Activated CD8-positive, alpha-beta memory T cell treated with anti-CD3 and anti-CD28 coated beads for 36 hours (primary cell): Measurements from ENCODE around the gene ESRP2. TPM values are rescaled to one million over a fixed set of nuclear protein-coding genes. Genes with fewer than 3 reads are reported as not detected.

Source experiments
- CTCF ChIA-PET: fragments of 350-600 bp; sonication (Branson Sonifier 250); formaldehyde crosslinking; loops from one replicate; lab custom pipeline; 2021; ENCODE audit warnings: antibody characterized with exemption; lab: Charles Lee
- POLR2A ChIA-PET: fragments of 350-600 bp; sonication (Branson Sonifier 250); formaldehyde crosslinking; loops from one replicate; lab custom pipeline; 2021; ENCODE audit warnings: antibody characterized with exemption; lab: Charles Lee
- total RNA-seq, 2 experiments: library from RNA; stranded (reverse); gene quantifications; one replicate each; pipeline ENCODE4 v1.2.3, GENCODE V29; 2021

The ESRP2 gene
- total RNA-seq, 2 experiments from 2014 or later, result 0.27 to 0.48 TPM

GRCh38 chr16:68247932-68248331 lies 12.0 kb upstream of the ESRP2 start:
- POLR2A ChIA-PET, result interaction anchor here (0.6 kb wide), 1 partner anchor 16 kb away, joined by 3 read pairs; the partner anchor contains the start of gene SLC7A6
- CTCF ChIA-PET, result interaction anchor here (1.8 kb wide), 1 partner anchor 14 kb away, joined by 7 read pairs; no protein-coding TSS in a partner anchor

DNA sequence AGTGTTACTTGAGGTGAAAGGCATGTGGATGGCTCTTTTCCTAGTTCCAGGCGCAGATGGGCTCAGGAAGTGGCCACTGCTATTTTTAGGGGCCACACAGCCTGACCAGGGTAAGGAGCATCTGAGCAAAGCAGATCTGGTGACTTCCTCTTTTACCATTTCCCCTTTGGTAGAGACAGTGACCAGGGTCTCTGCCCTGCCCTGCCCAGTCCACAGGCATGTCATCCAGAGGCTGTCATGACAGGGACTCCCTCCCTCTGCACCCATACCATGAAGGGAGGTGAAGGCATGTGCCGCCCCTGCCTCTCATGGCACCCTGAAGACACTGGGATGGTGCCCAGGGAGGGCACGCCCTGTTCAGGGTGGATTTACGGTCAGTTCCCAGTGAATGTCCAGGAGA lies 11.5 kb upstream of the ESRP2 start:
- ChIA-PET POLR2A (no interaction called here), CTCF (no interaction called here)

GRCh38 chr16:68246666-68247065 lies 10.7 kb upstream of the ESRP2 start:
- ChIA-PET CTCF (interaction anchor here (3.7 kb wide), 1 partner anchor 16 kb away, joined by 34 read pairs; the partner anchor contains the start of gene SLC7A6), POLR2A (no interaction called here)

- ChIA-PET POLR2A (interaction anchor here (0.5 to 1.9 kb wide), 3 partner anchors 18 to 204 kb away, joined by 3 to 10 read pairs (median 4); partner anchors contain the start of gene SLC7A6), CTCF (interaction anchor here (1.0 to 3.7 kb wide), 3 partner anchors 17 to 65 kb away, joined by 3 to 34 read pairs (median 4); partner anchors contain the start of genes PRMT7, SLC7A6 and SLC7A6OS)
Measured at GRCh38 chr16:68246121-68246520, 10.2 kb upstream of the ESRP2 start.

GRCh38 chr16:68244903-68245853 lies 9.3 kb upstream of the ESRP2 start, which contains the start of gene PLA2G15:
Gene PLA2G15 (plus strand): TSS chr16:68245373. CDS start chr16:68245427, 54 bp downstream.
- CTCF ChIA-PET, result interaction anchor here (0.5 to 3.7 kb wide), 10 partner anchors 15 to 1293 kb away, joined by 3 to 34 read pairs (median 4); partner anchors contain the start of genes PRMT7, SLC7A6 and SLC7A6OS
- POLR2A ChIA-PET, result interaction anchor here (0.5 to 1.9 kb wide), 6 partner anchors 19 to 205 kb away, joined by 3 to 10 read pairs (median 6); partner anchors contain the start of genes SLC7A6 and SMPD3

DNA sequence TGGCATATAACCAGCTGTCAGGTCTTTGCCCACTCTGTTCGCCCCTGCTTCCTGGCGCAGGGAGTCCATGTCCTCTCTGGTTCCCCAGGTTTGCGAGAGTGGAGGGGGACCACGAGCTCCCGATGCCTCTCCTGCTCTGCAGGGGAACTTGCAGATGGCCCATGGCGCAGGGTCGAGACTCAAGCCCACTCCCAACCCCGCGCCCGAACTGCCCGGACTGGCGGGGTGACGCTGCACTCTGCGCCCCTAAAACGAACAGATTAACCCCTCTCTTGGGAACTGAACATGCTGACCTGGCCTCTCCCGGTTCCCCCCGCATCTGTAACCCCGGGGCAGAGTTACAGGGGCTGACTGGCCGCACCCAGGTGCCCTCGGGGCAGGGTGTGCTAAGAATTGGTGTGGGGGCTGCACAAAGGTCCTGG lies 8.6 kb upstream of the ESRP2 start:
- POLR2A ChIA-PET, result interaction anchor here (0.6 to 1.9 kb wide), 4 partner anchors 19 to 204 kb away, joined by 6 to 10 read pairs (median 8); partner anchors contain the start of genes SLC7A6 and SMPD3
- CTCF ChIA-PET, result interaction anchor here (0.5 to 3.7 kb wide), 9 partner anchors 15 to 1293 kb away, joined by 3 to 34 read pairs (median 4); partner anchors contain the start of gene SLC7A6

- ChIA-PET CTCF (interaction anchor here (0.7 to 3.7 kb wide), 4 partner anchors 13 to 87 kb away, joined by 4 to 34 read pairs (median 6); partner anchors contain the start of gene SLC7A6), POLR2A (interaction anchor here (0.6 kb wide), 1 partner anchor 93 kb away, joined by 8 read pairs; no protein-coding TSS in a partner anchor)
Measured at GRCh38 chr16:68242926-68243858, 7.3 kb upstream of the ESRP2 start.

DNA sequence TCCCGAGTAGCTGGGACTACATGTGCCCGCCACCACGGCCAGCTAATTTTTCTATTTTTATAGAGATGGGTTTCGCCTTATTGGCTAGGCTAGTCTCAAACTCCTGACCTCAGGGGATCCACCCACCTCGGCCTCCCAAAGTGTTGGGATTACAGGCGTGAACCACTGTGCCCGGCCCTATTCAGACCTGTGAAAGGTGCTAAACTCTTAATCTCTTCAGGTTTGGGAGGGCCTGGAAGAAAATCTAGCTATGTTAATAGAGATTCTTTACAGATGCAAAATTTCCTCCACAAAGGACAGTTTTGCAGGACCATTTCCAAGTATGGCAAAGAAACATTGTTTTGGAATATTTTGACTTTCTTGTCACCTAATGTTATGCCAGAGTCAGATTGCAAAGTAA lies 6.2 kb upstream of the ESRP2 start:
- ChIA-PET POLR2A (interaction anchor here (0.6 kb wide), 1 partner anchor 86 kb away, joined by 4 read pairs; no protein-coding TSS in a partner anchor), CTCF (interaction anchor here (0.8 to 0.9 kb wide), 2 partner anchors 19 to 22 kb away, joined by 3 to 4 read pairs; partner anchors contain the start of gene SLC7A6)

GRCh38 chr16:68238029-68238345 lies 2.1 kb upstream of the ESRP2 start:
- CTCF ChIA-PET, result interaction anchor here (1.3 to 2.7 kb wide), 2 partner anchors 10 to 26 kb away, joined by 5 to 13 read pairs; partner anchors contain the start of gene SLC7A6
- POLR2A ChIA-PET, result interaction anchor here (0.9 kb wide), 1 partner anchor 52 kb away, joined by 3 read pairs; no protein-coding TSS in a partner anchor

DNA sequence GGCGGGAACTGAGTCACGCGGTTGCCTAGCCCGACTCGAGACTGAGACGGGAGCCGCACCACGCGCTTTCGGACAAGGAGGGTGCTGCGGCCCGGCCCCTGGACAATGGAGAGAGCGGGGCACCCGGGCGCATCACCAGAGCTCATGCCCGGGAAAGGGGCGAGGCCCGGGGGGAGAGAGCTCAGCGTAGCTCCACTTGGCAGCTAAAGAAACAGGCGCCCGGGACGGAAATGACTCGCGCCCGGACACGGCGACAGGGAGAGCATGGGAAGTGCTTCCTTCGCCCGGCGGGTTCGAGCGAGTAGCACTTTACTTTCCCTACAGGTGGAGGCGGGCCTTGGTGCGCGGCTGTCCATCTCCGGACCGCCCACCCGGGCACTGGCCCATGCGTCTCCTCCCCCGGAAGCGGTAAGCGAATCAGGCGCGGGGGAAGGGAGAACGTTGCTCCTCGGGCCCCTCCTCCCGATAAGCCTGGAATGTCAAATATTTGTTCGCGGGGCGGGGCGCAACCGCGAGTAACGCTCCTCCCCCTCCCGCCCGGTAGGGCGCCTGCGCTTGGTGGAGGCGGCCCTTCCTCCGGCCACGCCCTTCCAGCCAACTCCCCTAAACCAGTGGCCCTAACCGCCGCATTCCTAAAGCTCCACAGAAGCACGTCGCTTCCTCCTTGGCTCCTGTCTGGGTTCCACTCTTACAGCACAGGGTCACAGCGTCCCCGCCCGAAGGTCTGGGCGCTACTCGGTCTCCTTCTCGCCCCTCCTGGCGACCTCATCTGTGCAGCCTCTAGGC lies 1.5 kb upstream of the ESRP2 start:
- CTCF ChIA-PET, result interaction anchor here (0.6 to 2.7 kb wide), 8 partner anchors 9 to 176 kb away, joined by 3 to 13 read pairs (median 4); partner anchors contain the start of gene SLC7A6

GRCh38 chr16:68236826-68237242 lies 907 bp upstream of the ESRP2 start:
- ChIA-PET CTCF (interaction anchor here (0.6 to 2.7 kb wide), 8 partner anchors 9 to 231 kb away, joined by 3 to 13 read pairs (median 3); partner anchors contain the start of gene SLC7A6), POLR2A (interaction anchor here (1.0 to 1.3 kb wide), 2 partner anchors 27 to 152 kb away, joined by 3 to 4 read pairs; partner anchors contain the start of gene SLC7A6)

More for the DNA sequence above, 1.5 kb upstream of the ESRP2 start:
- POLR2A ChIA-PET, result interaction anchor here (0.9 to 1.3 kb wide), 2 partner anchors 27 to 51 kb away, joined by 3 to 4 read pairs; partner anchors contain the start of gene SLC7A6

DNA sequence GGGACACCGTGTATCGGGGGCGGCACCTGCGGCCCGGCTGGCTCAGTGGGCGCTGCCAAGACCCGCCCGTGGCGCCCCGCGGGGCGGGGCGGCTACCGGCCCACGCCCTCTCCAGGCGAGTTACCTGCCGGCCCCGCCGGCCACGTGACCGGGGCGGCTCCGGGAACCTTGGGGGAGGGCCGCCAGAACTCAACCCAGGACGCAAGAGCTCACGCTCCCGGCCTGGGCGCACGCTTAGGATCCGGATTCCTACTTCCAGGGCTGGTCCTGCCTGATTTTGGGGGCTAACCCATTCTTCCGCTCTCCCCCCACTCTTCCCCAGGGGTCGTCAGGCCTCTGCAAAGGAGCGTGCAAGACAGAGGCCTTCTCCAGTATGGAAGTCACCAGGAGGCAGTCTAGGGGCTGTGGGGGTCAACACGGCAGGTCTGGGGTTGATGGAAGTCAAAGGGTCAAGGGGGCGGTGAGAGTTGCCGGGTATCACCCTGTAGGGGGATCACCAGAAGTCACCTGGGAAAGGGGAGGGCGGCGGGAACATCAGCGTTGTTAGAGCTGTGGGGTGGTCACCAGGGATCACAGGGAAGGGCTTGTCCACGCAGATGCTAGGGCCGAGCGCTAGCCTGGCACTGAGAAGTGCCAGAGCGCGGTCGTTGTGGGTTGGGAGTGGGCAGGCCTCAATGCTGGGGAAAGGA lies 354 bp upstream of the ESRP2 start:
- POLR2A ChIA-PET, result interaction anchor here (1.0 to 1.3 kb wide), 2 partner anchors 28 to 152 kb away, joined by 3 to 4 read pairs; partner anchors contain the start of gene SLC7A6
- CTCF ChIA-PET, result interaction anchor here (0.8 to 2.7 kb wide), 5 partner anchors 8 to 231 kb away, joined by 3 to 13 read pairs (median 4); partner anchors contain the start of gene SLC7A6

GRCh38 chr16:68235108-68235886 lies 630 bp downstream of the ESRP2 start:
- CTCF ChIA-PET, result interaction anchor here (1.0 to 2.7 kb wide), 4 partner anchors 26 to 230 kb away, joined by 3 to 13 read pairs (median 4); partner anchors contain the start of gene SLC7A6
- POLR2A ChIA-PET, result no interaction called here

DNA sequence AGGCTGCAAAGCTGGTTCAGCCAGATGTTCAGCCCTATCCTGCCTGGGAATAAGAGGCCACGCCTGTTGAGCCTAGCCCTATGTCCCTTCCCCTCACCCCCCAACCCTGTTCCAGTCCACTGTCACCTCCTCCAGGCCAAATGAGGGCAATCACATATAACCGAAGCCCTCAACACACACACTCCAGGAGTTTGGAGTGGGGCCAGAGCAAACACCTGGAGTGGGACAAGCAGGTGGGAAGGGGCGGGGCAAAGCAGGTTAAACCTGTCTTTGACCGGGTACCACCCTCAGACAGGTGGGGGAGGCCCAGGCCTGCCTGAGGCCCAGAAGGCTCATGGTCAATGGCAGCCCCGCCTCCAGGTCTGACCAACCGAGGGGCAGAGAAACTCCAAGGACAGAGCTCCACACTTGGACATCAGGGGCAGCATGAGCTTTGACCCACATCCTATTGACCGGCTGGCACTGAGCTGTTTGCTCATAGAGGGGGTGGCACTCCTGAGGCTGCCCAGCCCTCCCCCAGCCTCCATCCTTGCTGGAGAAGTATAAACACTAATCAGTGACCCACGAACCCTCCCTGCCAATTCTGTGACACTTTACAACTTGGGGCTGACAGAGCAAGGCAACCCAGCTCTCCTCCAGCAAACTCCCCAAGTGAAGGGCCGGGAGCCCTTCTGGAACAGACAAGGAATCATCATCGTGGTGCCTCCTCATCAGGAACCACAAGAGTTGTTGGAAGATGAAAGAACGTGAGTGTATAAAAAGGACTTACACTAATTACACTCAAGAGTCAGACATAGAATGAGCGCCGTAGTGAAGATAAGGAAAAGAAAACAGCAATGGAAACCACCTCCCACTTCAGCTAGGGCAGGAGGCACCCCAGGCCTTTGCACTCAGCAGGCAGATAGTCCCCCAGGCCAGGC lies 1.5 kb downstream of the ESRP2 start:
- ChIA-PET POLR2A (no interaction called here), CTCF (interaction anchor here (1.0 to 1.4 kb wide), 3 partner anchors 27 to 194 kb away, joined by 3 to 4 read pairs (median 4); no protein-coding TSS in a partner anchor)
